ENCODE measurements around the gene GNL1.

- TF ChIP-seq CTCF (IDR thresholded peaks at IDR 0.05) (no peak), POLR2A (IDR thresholded peaks at IDR 0.05) (no peak)
Measured at GRCh38 chr6:30520522-30520921, 35.8 kb downstream of the GNL1 start.
